Stimulated activated CD8-positive, alpha-beta memory T cell treated with anti-CD3 and anti-CD28 coated beads, Interleukin-15, amount 100 ng/mL, for 24 hours (primary cell): ENCODE measurements around the gene HECW1.
"Not testable (repeated sequence)": the region's sequence is repeated elsewhere in the genome, so short reads cannot be mapped to it uniquely, and the experiment has no call there.

ENCODE experiments used
- DNase-seq: peaks from one replicate; pipeline ENCODE4 v3.0.0-alpha.2; 2020; ENCODE audit warnings: low read depth

HECW1 gene

GRCh38 chr7:43583424-43584194, 471.2 kb downstream of the HECW1 start:
- DNase-seq = peak; percentile 33

GRCh38 chr7:43584195-43584586, 471.7 kb downstream of the HECW1 start:
- DNase-seq = no peak

GRCh38 chr7:43584733-43585132, 472.3 kb downstream of the HECW1 start:
- DNase-seq = not testable (repeated sequence)

GRCh38 chr7:43585562-43585961, 473.1 kb downstream of the HECW1 start:
- no peak for DNase-seq

- no peak for DNase-seq
Observed at GRCh38 chr7:43586251-43586900, 473.9 kb downstream of the HECW1 start.

GRCh38 chr7:43588477-43589132, 476.2 kb downstream of the HECW1 start:
- DNase-seq = no peak

- DNase-seq = no peak
Observed at GRCh38 chr7:43589133-43589478, 476.7 kb downstream of the HECW1 start.

- no peak for DNase-seq
Observed at GRCh38 chr7:43589728-43590127, 477.3 kb downstream of the HECW1 start.

- DNase-seq = no peak
Observed at GRCh38 chr7:43590862-43591557, 478.6 kb downstream of the HECW1 start.

GRCh38 chr7:43591558-43592180, 479.2 kb downstream of the HECW1 start:
- DNase-seq = no peak

GRCh38 chr7:43592326-43592725, 479.9 kb downstream of the HECW1 start:
- DNase-seq = no peak

GRCh38 chr7:43593010-43593409, 480.6 kb downstream of the HECW1 start:
- no peak for DNase-seq

- no peak for DNase-seq
Observed at GRCh38 chr7:43594020-43594419, 481.6 kb downstream of the HECW1 start.

GRCh38 chr7:43596426-43596825, 484.0 kb downstream of the HECW1 start:
- DNase-seq = not testable (repeated sequence)

GRCh38 chr7:43600056-43600455, 487.6 kb downstream of the HECW1 start:
- DNase-seq = no peak

- DNase-seq = no peak
Observed at GRCh38 chr7:43602256-43602655, 489.8 kb downstream of the HECW1 start.

- DNase-seq = no peak
Observed at GRCh38 chr7:43604251-43604650, 491.8 kb downstream of the HECW1 start.

- DNase-seq = no peak
Observed at GRCh38 chr7:43609097-43609496, 496.6 kb downstream of the HECW1 start.

GRCh38 chr7:43612128-43612527, 499.7 kb downstream of the HECW1 start:
- no peak for DNase-seq

- no peak for DNase-seq
Observed at GRCh38 chr7:43612599-43613589, 500.4 kb downstream of the HECW1 start.
